ENCODE measurements around the gene RGMA.

GRCh38 chr15:93110502-93111040 is 21.6 kb upstream of the RGMA start:
- TF ChIP-seq ZNF24 (IDR thresholded peaks at IDR 0.05) (no peak), BCL3 (IDR thresholded peaks at IDR 0.05; ENCODE audit: borderline replicate concordance, insufficient read depth, low read depth, low read length, poor library complexity, severe bottlenecking) (no peak)

All from GM12878 (cell line).